ENCODE data around the gene VEPH1. TPM values are rescaled to one million over a fixed set of nuclear protein-coding genes. Genes with fewer than 3 reads are reported as not detected.

Gene VEPH1
- total and polyA plus RNA-seq, 2 experiments from 2014 or later = 36.8 to 44.0 TPM

- Histone ChIP-seq H3F3A (ENCODE audit: insufficient read depth) (peaks cover 59% of the 10 kb centered on the region), H3K4me3 (peak overlapping the region; percentile 83), H4K20me1 (ENCODE audit: insufficient read depth) (no peaks in the 10 kb centered on the region), H3K4me1 (ENCODE audit: insufficient read depth) (peaks cover 29% of the 10 kb centered on the region), H3K9me2 (ENCODE audit: insufficient read depth) (no peaks in the 10 kb centered on the region), H3K4me2 (ENCODE audit: unreplicated experiment) (peak overlapping the region; percentile 90), H2AFZ (peak overlapping the region; percentile 75), H3K36me3 (ENCODE audit: low read depth) (peaks cover 19% of the 10 kb centered on the region), H3K9me3 (ENCODE audit: low read depth) (no peaks in the 10 kb centered on the region), H3K27me3 (replicated peaks; ENCODE audit: insufficient read depth) (no peaks in the 10 kb centered on the region), H3K79me2 (ENCODE audit: insufficient read depth) (peaks cover 38% of the 10 kb centered on the region), H3K9ac (peak overlapping the region; percentile 70), H3K27ac (0 out of 2 replicates have a peak overlapping the region, but pooled peaks have one; percentile 2)
- WGBS, 2 experiments (ENCODE audit: low coverage in 1 of 2, low lambda C conversion rate in 2 of 2, missing lambda C conversion rate in 2 of 2) = 21% methylated on average over 22 of the region's 22 CpGs
- TF ChIP-seq EZH2phosphoT487 (IDR thresholded peaks at IDR 0.05; ENCODE audit: insufficient read depth, low read depth) (no peak), EZH2 (IDR thresholded peaks at IDR 0.05; ENCODE audit: insufficient read depth, poor library complexity, severe bottlenecking) (no peak)
- peak; percentile 28 for DNase-seq
- in situ Hi-C loops (cut with MboI) = no loop called here
Measured at GRCh38 chr3:157438194-157438730, 65.0 kb downstream of the VEPH1 start.

GRCh38 chr3:157436583-157437291 lies 66.5 kb downstream of the VEPH1 start, which contains the start of gene PTX3:
TSS of gene PTX3 (plus strand) at chr3:157436850. CDS start at chr3:157436934, 84 bp downstream.
- H3F3A ChIP-seq (ENCODE audit: insufficient read depth) = peaks cover 43% of the 10 kb centered on the region
- peak within 1 kb of the TSS; percentile 70 for H3K9ac ChIP-seq
- 1 to 2% methylated on average over 15 of the region's 15 CpGs for WGBS, 2 experiments (ENCODE audit: low coverage in 1 of 2, low lambda C conversion rate in 2 of 2, missing lambda C conversion rate in 2 of 2)
- DNase-seq = peak; percentile 87
- H4K20me1 ChIP-seq (ENCODE audit: insufficient read depth) = no peaks in the 10 kb centered on the region
- peaks cover 36% of the 10 kb centered on the region for H3K79me2 ChIP-seq (ENCODE audit: insufficient read depth)
- TF ChIP-seq EZH2phosphoT487 (IDR thresholded peaks at IDR 0.05; ENCODE audit: insufficient read depth, low read depth) (no peak), EZH2 (IDR thresholded peaks at IDR 0.05; ENCODE audit: insufficient read depth, poor library complexity, severe bottlenecking) (no peak)
- in situ Hi-C loops (cut with MboI) = no loop called here
- peak within 1 kb of the TSS; percentile 51 for H3K27ac ChIP-seq
- H3K4me3 ChIP-seq = peak within 1 kb of the TSS; percentile 83
- H3K4me2 ChIP-seq (ENCODE audit: unreplicated experiment) = peak within 1 kb of the TSS; percentile 90
- H3K9me3 ChIP-seq (ENCODE audit: low read depth) = no peaks in the 10 kb centered on the region
- peak within 1 kb of the TSS; percentile 75 for H2AFZ ChIP-seq
- no peaks in the 10 kb centered on the region for H3K9me2 ChIP-seq (ENCODE audit: insufficient read depth)
- H3K27me3 ChIP-seq (replicated peaks; ENCODE audit: insufficient read depth) = no peaks in the 10 kb centered on the region
- peaks cover 15% of the 10 kb centered on the region for H3K4me1 ChIP-seq (ENCODE audit: insufficient read depth)
- peaks cover 7% of the 10 kb centered on the region for H3K36me3 ChIP-seq (ENCODE audit: low read depth)

- H2AFZ ChIP-seq = no peak overlapping the region
- H4K20me1 ChIP-seq (ENCODE audit: insufficient read depth) = no peaks in the 10 kb centered on the region
- no peaks in the 10 kb centered on the region for H3K36me3 ChIP-seq (ENCODE audit: low read depth)
- H3F3A ChIP-seq (ENCODE audit: insufficient read depth) = peaks cover 19% of the 10 kb centered on the region
- H3K4me3 ChIP-seq = no peak overlapping the region
- H3K27ac ChIP-seq = 0 out of 2 replicates have a peak overlapping the region, but pooled peaks have one; percentile 6
- no peaks in the 10 kb centered on the region for H3K9me3 ChIP-seq (ENCODE audit: low read depth)
- H3K9me2 ChIP-seq (ENCODE audit: insufficient read depth) = no peaks in the 10 kb centered on the region
- WGBS, 2 experiments (ENCODE audit: low coverage in 1 of 2, low lambda C conversion rate in 2 of 2, missing lambda C conversion rate in 2 of 2) = 41 to 44% methylated on average over 2 of the region's 2 CpGs
- H3K27me3 ChIP-seq (replicated peaks; ENCODE audit: insufficient read depth) = no peaks in the 10 kb centered on the region
- H3K79me2 ChIP-seq (ENCODE audit: insufficient read depth) = no peaks in the 10 kb centered on the region
- H3K4me2 ChIP-seq (ENCODE audit: unreplicated experiment) = peak overlapping the region; percentile 49
- peak; percentile 71 for DNase-seq
- TF ChIP-seq EZH2 (IDR thresholded peaks at IDR 0.05; ENCODE audit: insufficient read depth, poor library complexity, severe bottlenecking) (no peak), EZH2phosphoT487 (IDR thresholded peaks at IDR 0.05; ENCODE audit: insufficient read depth, low read depth) (no peak)
- H3K4me1 ChIP-seq (ENCODE audit: insufficient read depth) = peaks cover 22% of the 10 kb centered on the region
- in situ Hi-C loops (cut with MboI) = no loop called here
- no peak overlapping the region for H3K9ac ChIP-seq
Measured at GRCh38 chr3:157429708-157430107, 73.5 kb downstream of the VEPH1 start.

GRCh38 chr3:157428853-157429252 lies 74.4 kb downstream of the VEPH1 start:
- Histone ChIP-seq H2AFZ (no peak overlapping the region), H3F3A (ENCODE audit: insufficient read depth) (peaks cover 23% of the 10 kb centered on the region), H3K9me3 (ENCODE audit: low read depth) (no peaks in the 10 kb centered on the region), H3K4me3 (no peak overlapping the region), H3K79me2 (ENCODE audit: insufficient read depth) (no peaks in the 10 kb centered on the region), H3K9me2 (ENCODE audit: insufficient read depth) (no peaks in the 10 kb centered on the region), H3K36me3 (ENCODE audit: low read depth) (no peaks in the 10 kb centered on the region), H3K4me1 (ENCODE audit: insufficient read depth) (peaks cover 26% of the 10 kb centered on the region), H3K9ac (no peak overlapping the region), H3K27me3 (replicated peaks; ENCODE audit: insufficient read depth) (no peaks in the 10 kb centered on the region), H3K27ac (0 out of 2 replicates have a peak overlapping the region, but pooled peaks have one; percentile 6), H3K4me2 (ENCODE audit: unreplicated experiment) (peak overlapping the region; percentile 49), H4K20me1 (ENCODE audit: insufficient read depth) (no peaks in the 10 kb centered on the region)
- in situ Hi-C loops (cut with MboI) = no loop called here
- no peak for DNase-seq
- 61 to 81% methylated on average over 1 of the region's 1 CpG for WGBS, 2 experiments (ENCODE audit: low coverage in 1 of 2, low lambda C conversion rate in 2 of 2, missing lambda C conversion rate in 2 of 2)
- no peak for TF ChIP-seq EZH2phosphoT487 (IDR thresholded peaks at IDR 0.05; ENCODE audit: insufficient read depth, low read depth)
- no peak for TF ChIP-seq EZH2 (IDR thresholded peaks at IDR 0.05; ENCODE audit: insufficient read depth, poor library complexity, severe bottlenecking)

Data from GM23248 (cell line).